NCI-H82 treated with DMSO at 0.1 percent for 48 hours (cell line): ENCODE measurements around the gene SYTL2.

ENCODE experiments used
- DNase-seq: peaks from one replicate; lab custom pipeline; 2025; ENCODE audit not compliant: unreplicated experiment; lab: John Stamatoyannopoulos, UW

Gene SYTL2

GRCh38 chr11:85740481-85741400 is 70.2 kb downstream of the SYTL2 start:
- DNase-seq: no peak

GRCh38 chr11:85737738-85738137 is 73.2 kb downstream of the SYTL2 start:
- no peak for DNase-seq

- DNase-seq: no peak
These were observed 75.0 kb downstream of the SYTL2 start for GRCh38 chr11:85735876-85736460.

GRCh38 chr11:85732965-85733364 is 78.0 kb downstream of the SYTL2 start:
- DNase-seq: no peak

GRCh38 chr11:85726381-85726780 is 84.6 kb downstream of the SYTL2 start:
- DNase-seq: no peak

GRCh38 chr11:85725510-85726258 is 85.3 kb downstream of the SYTL2 start:
- DNase-seq: no peak

GRCh38 chr11:85724748-85725465 is 86.0 kb downstream of the SYTL2 start:
- no peak for DNase-seq

GRCh38 chr11:85723088-85723487 is 87.9 kb downstream of the SYTL2 start:
- no peak for DNase-seq

GRCh38 chr11:85721191-85721590 is 89.8 kb downstream of the SYTL2 start:
- DNase-seq: no peak

- no peak for DNase-seq
These were observed 91.7 kb downstream of the SYTL2 start for GRCh38 chr11:85718991-85719807.

GRCh38 chr11:85718126-85718943 is 92.6 kb downstream of the SYTL2 start:
- DNase-seq: no peak

GRCh38 chr11:85717429-85717828 is 93.5 kb downstream of the SYTL2 start:
- DNase-seq: no peak

GRCh38 chr11:85712953-85713352 is 98.0 kb downstream of the SYTL2 start:
- no peak for DNase-seq

GRCh38 chr11:85710917-85711316 is 100.0 kb downstream of the SYTL2 start:
- no peak for DNase-seq

GRCh38 chr11:85709941-85710702 is 100.8 kb downstream of the SYTL2 start:
- DNase-seq: no peak

GRCh38 chr11:85705800-85706199 is 105.1 kb downstream of the SYTL2 start:
- no peak for DNase-seq

- no peak for DNase-seq
These were observed 106.0 kb downstream of the SYTL2 start for GRCh38 chr11:85704967-85705366.

GRCh38 chr11:85699957-85700741 is 110.8 kb downstream of the SYTL2 start:
- no peak for DNase-seq
